Peyer's patch (tissue), 4 donors: Measurements from ENCODE around the gene ZFR2.
A peak's percentile ranks its signal among the peaks of the same experiment; 100 is the strongest.

Experiments
- CTCF ChIP-seq, 6 experiments: fragments of 450-650 bp in 4 of 6; fragments of 200-600 bp in 2 of 6; sonication (generic) in 1 of 6; IDR thresholded peaks; one replicate each; pipeline ENCODE4 v1.5.1; 2017 to 2019; ENCODE audit warnings: antibody characterized with exemption in 6 of 6, mild to moderate bottlenecking in 3 of 6, moderate library complexity in 1 of 6
- POLR2A ChIP-seq, 2 donors: fragments of 450-650 bp; IDR thresholded peaks; one replicate each; pipeline ENCODE4 v1.5.1; 2017; ENCODE audit warnings: antibody characterized with exemption in 2 of 2, mild to moderate bottlenecking in 2 of 2, moderate library complexity in 2 of 2

GRCh38 chr19:3849092-3849491 lies 19.7 kb downstream of the ZFR2 start:
- TF ChIP-seq CTCF (IDR thresholded peaks at IDR 0.05) (peak in 4 of 6 experiments; percentile 30 to 46 (median 34)), POLR2A (IDR thresholded peaks at IDR 0.05) (no peak)
